H1 (cell line): ENCODE measurements around the gene GP5. TPM values are rescaled to one million over a fixed set of nuclear protein-coding genes. Genes with fewer than 3 reads are reported as not detected.
A peak's percentile ranks its signal among the peaks of the same experiment; 100 is the strongest.

Experiments used
- CTCF ChIA-PET: fragments of 300-600 bp; sonication (Branson Sonifier 250); formaldehyde crosslinking; loops from one replicate; lab custom pipeline; 2021; ENCODE audit not compliant: partially characterized antibody; lab: Charles Lee
- POLR2A ChIA-PET: fragments of 300-600 bp; sonication (Branson Sonifier 250); formaldehyde crosslinking; loops from one replicate; lab custom pipeline; 2021; ENCODE audit warnings: inconsistent platforms; ENCODE audit not compliant: partially characterized antibody; lab: Charles Lee
- DNase-seq, 2 experiments: peaks; one replicate each; pipeline versions ENCODE4 v3.0.0 to v3.0.0-alpha.2; 2010 to 2022; ENCODE audit warnings: low spot score in 2 of 2, low read depth in 1 of 2, mixed read lengths in 1 of 2
- FAIRE-seq: peaks from 2 replicates; lab custom pipeline; 2011; peaks lifted over from hg19 to GRCh38; lab: Jason Lieb, UNC
- H2AFZ ChIP-seq: 2 replicates; pipeline ENCODE4 v1.8.1; 2012; ENCODE audit warnings: low read length, inconsistent platforms
- H2AK5ac ChIP-seq: 2 replicates; pipeline ENCODE4 v1.6.1; 2013; ENCODE audit warnings: low read depth, low read length
- H2BK120ac ChIP-seq: replicated peaks from 2 replicates; pipeline ENCODE3; 2013; ENCODE audit warnings: low read depth, low read length, inconsistent platforms
- H2BK12ac ChIP-seq: 2 replicates; pipeline ENCODE4 v1.6.1; 2013; ENCODE audit warnings: low read depth, low read length
- H2BK15ac ChIP-seq: 2 replicates; pipeline ENCODE4 v1.6.1; 2013; ENCODE audit warnings: low read length
- H2BK20ac ChIP-seq: 2 replicates; pipeline ENCODE4 v1.6.1; 2013; ENCODE audit warnings: low read length
- H2BK5ac ChIP-seq: 2 replicates; pipeline ENCODE4 v1.6.1; 2013; ENCODE audit warnings: low read depth, low read length
- H3K14ac ChIP-seq: 2 replicates; pipeline ENCODE4 v1.6.1; 2013; ENCODE audit warnings: inconsistent platforms; ENCODE audit not compliant: insufficient read length
- H3K18ac ChIP-seq: 2 replicates; pipeline ENCODE4 v1.6.1; 2013; ENCODE audit warnings: low read length; ENCODE audit errors: extremely low read depth
- H3K23ac ChIP-seq: 2 replicates; pipeline ENCODE4 v1.6.1; 2013; ENCODE audit warnings: inconsistent platforms; ENCODE audit not compliant: insufficient read length
- H3K23me2 ChIP-seq: 2 replicates; pipeline ENCODE4 v1.6.1; 2013; ENCODE audit warnings: low read depth, low read length
- H3K27ac ChIP-seq: 2 replicates; pipeline ENCODE4 v1.6.1; 2011; ENCODE audit warnings: low read depth, low read length, inconsistent platforms
- H3K27me3 ChIP-seq, 4 experiments: replicated peaks in 1 of 4; 1 replicate in 1 of 4; 2 replicates in 3 of 4; pipeline versions ENCODE4 v1.6.1 to v1.8.1; 2011 to 2013; ENCODE audit warnings: low read length in 3 of 4, mild to moderate bottlenecking in 3 of 4, inconsistent platforms in 2 of 4, mixed read lengths in 2 of 4, moderate library complexity in 1 of 4; ENCODE audit not compliant: control insufficient read depth in 3 of 4, insufficient read depth in 3 of 4; ENCODE audit errors: extremely low read depth in 1 of 4
- H3K36me3 ChIP-seq, 4 experiments: 2 replicates each; pipeline versions ENCODE4 v1.6.1 to v1.8.1; 2011 to 2013; ENCODE audit warnings: mild to moderate bottlenecking in 4 of 4, low read length in 3 of 4, moderate library complexity in 2 of 4, control low read depth in 1 of 4, inconsistent platforms in 1 of 4; ENCODE audit not compliant: insufficient read depth in 4 of 4, control insufficient read depth in 2 of 4
- H3K4ac ChIP-seq: replicated peaks from 2 replicates; pipeline ENCODE3; 2013; ENCODE audit warnings: low read length, low read depth, mixed read lengths, inconsistent platforms; ENCODE audit not compliant: insufficient read length
- H3K4me1 ChIP-seq, 4 experiments: replicated peaks in 1 of 4; 1 replicate in 1 of 4; 2 replicates in 3 of 4; pipeline versions ENCODE4 v1.6.1 to v1.8.1; 2011 to 2013; ENCODE audit warnings: low read length in 3 of 4, inconsistent platforms in 2 of 4, mixed read lengths in 1 of 4; ENCODE audit not compliant: insufficient read depth in 4 of 4, control insufficient read depth in 3 of 4
- H3K4me2 ChIP-seq, 2 experiments: 2 replicates each; pipeline versions ENCODE4 v1.6.1 to v1.8.1; 2011 to 2013; ENCODE audit warnings: low read depth in 2 of 2, low read length in 2 of 2, control low read depth in 1 of 2, inconsistent platforms in 1 of 2, mild to moderate bottlenecking in 1 of 2; ENCODE audit not compliant: insufficient read depth in 1 of 2
- H3K4me3 ChIP-seq, 4 experiments: fragments of 200-600, 300-600 bp in 1 of 4; sonication (generic), shearing (Covaris generic), sonication (Bioruptor Twin) in 1 of 4; 2 replicates each; pipeline versions ENCODE4 v1.5.1 to v1.8.1; 2011 to 2016; ENCODE audit warnings: low read length in 4 of 4, low read depth in 3 of 4, control low read depth in 2 of 4, inconsistent platforms in 2 of 4, mild to moderate bottlenecking in 2 of 4, mixed read lengths in 1 of 4, moderate library complexity in 1 of 4; ENCODE audit not compliant: insufficient read depth in 2 of 4; ENCODE audit errors: extremely low read depth in 1 of 4
- H3K56ac ChIP-seq: replicated peaks from 2 replicates; pipeline ENCODE3; 2013; ENCODE audit warnings: low read depth, mild to moderate bottlenecking, mixed read lengths, low read length, inconsistent platforms; ENCODE audit not compliant: insufficient read length
- H3K79me1 ChIP-seq: 2 replicates; pipeline ENCODE4 v1.6.1; 2013; ENCODE audit warnings: low read depth, low read length, control low read depth
- H3K79me2 ChIP-seq, 2 experiments: 2 replicates each; pipeline versions ENCODE4 v1.6.1 to v1.8.1; 2012 to 2013; ENCODE audit warnings: low read length in 2 of 2, mild to moderate bottlenecking in 2 of 2, inconsistent platforms in 1 of 2; ENCODE audit not compliant: insufficient read depth in 2 of 2, control insufficient read depth in 1 of 2
- H3K9ac ChIP-seq, 4 experiments: replicated peaks in 1 of 4; 1 replicate in 1 of 4; 2 replicates in 3 of 4; pipeline versions ENCODE4 v1.6.1 to v1.8.1; 2011 to 2013; ENCODE audit warnings: low read depth in 3 of 4, low read length in 3 of 4, control low read depth in 2 of 4, mild to moderate bottlenecking in 2 of 4, moderate library complexity in 2 of 4, inconsistent platforms in 1 of 4; ENCODE audit errors: extremely low read depth in 1 of 4
- H3K9me3 ChIP-seq, 2 experiments: 2 replicates each; pipeline versions ENCODE4 v1.6.1 to v1.8.1; 2012 to 2013; ENCODE audit warnings: mild to moderate bottlenecking in 2 of 2, moderate library complexity in 2 of 2, control low read depth in 1 of 2, inconsistent platforms in 1 of 2, low read depth in 1 of 2, low read length in 1 of 2, mixed read lengths in 1 of 2; ENCODE audit not compliant: insufficient read depth in 2 of 2
- H4K20me1 ChIP-seq, 2 experiments: replicated peaks in 1 of 2; 2 replicates each; pipeline versions ENCODE3 to v1.8.1; 2011 to 2013; ENCODE audit warnings: inconsistent platforms in 2 of 2, low read length in 2 of 2, mild to moderate bottlenecking in 1 of 2; ENCODE audit not compliant: insufficient read depth in 2 of 2, control insufficient read depth in 1 of 2
- H4K5ac ChIP-seq: 2 replicates; pipeline ENCODE4 v1.6.1; 2013; ENCODE audit warnings: low read length, low read depth, mixed read lengths, inconsistent platforms; ENCODE audit not compliant: insufficient read length
- H4K8ac ChIP-seq: 2 replicates; pipeline ENCODE4 v1.8.0; 2013; ENCODE audit warnings: mild to moderate bottlenecking, moderate library complexity, low read length, inconsistent platforms; ENCODE audit not compliant: insufficient read depth; ENCODE audit errors: extremely low read depth
- H4K91ac ChIP-seq: replicated peaks from 2 replicates; pipeline ENCODE3; 2013; ENCODE audit warnings: low read length, mixed read lengths, inconsistent platforms; ENCODE audit not compliant: insufficient read length
- CHD1 ChIP-seq: IDR thresholded peaks from 2 replicates; pipeline ENCODE4 v1.6.1; 2012; ENCODE audit warnings: low read depth, low read length, improper control_type of control experiment
- CTBP2 ChIP-seq: IDR thresholded peaks from 2 replicates; pipeline ENCODE4 v1.7.0; 2011; ENCODE audit warnings: borderline replicate concordance, mild to moderate bottlenecking, moderate library complexity, mixed read lengths, low read length; ENCODE audit not compliant: insufficient read depth, insufficient read length
- EZH2 ChIP-seq: fragments of 200-600 bp; sonication (generic); IDR thresholded peaks from 2 replicates; pipeline ENCODE4 v1.7.1; 2012; ENCODE audit warnings: low read depth, mild to moderate bottlenecking, moderate library complexity, low read length, inconsistent platforms; ENCODE audit not compliant: severe bottlenecking
- JUND ChIP-seq: IDR thresholded peaks from 2 replicates; pipeline ENCODE4 v1.6.1; 2011; ENCODE audit warnings: mild to moderate bottlenecking, improper control_type of control experiment, low read length
- KDM1A ChIP-seq: fragments of 200-600, 300-600 bp; sonication (generic); IDR thresholded peaks from 2 replicates; pipeline ENCODE4 v1.7.1; 2016; ENCODE audit warnings: mild to moderate bottlenecking, low read length, borderline replicate concordance
- NRF1 ChIP-seq: IDR thresholded peaks from 2 replicates; pipeline ENCODE4 v1.6.1; 2011; ENCODE audit warnings: mild to moderate bottlenecking, low read depth, low read length, improper control_type of control experiment
- POU5F1 ChIP-seq: IDR thresholded peaks from 2 replicates; pipeline ENCODE4 v1.6.1; 2011; ENCODE audit warnings: low read depth, mild to moderate bottlenecking, low read length, moderate library complexity
- RXRA ChIP-seq: IDR thresholded peaks from 2 replicates; pipeline ENCODE4 v1.6.1; 2011; ENCODE audit warnings: low read depth, mild to moderate bottlenecking, low read length, moderate library complexity; ENCODE audit not compliant: insufficient read depth
- SIN3A ChIP-seq, 2 experiments: IDR thresholded peaks in 1 of 2; conservative IDR thresholded peaks in 1 of 2; 2 replicates each; pipeline ENCODE4 v1.6.1; 2011 to 2012; ENCODE audit warnings: low read length in 2 of 2, improper control_type of control experiment in 1 of 2, low read depth in 1 of 2, mild to moderate bottlenecking in 1 of 2
- TAF7 ChIP-seq: optimal IDR thresholded peaks from 2 replicates; pipeline ENCODE3; 2011; ENCODE audit warnings: low read depth, mild to moderate bottlenecking, inconsistent platforms, low read length, moderate library complexity, borderline replicate concordance
- TEAD4 ChIP-seq: IDR thresholded peaks from 2 replicates; pipeline ENCODE4 v1.6.1; 2012; ENCODE audit warnings: low read depth, low read length, inconsistent platforms, mixed read lengths
- WGBS, 2 experiments: shearing (Covaris generic) in 1 of 2; methylation state at CpG; one replicate each; pipeline versions ENCODE4 v1.1.6 to v1.1.7; 2013 to 2015; ENCODE audit warnings: low lambda C conversion rate in 2 of 2, mixed read lengths in 2 of 2, inconsistent platforms in 1 of 2, low coverage in 1 of 2, missing lambda C conversion rate in 1 of 2; ENCODE audit not compliant: insufficient replicate concordance in 2 of 2, insufficient coverage in 1 of 2, insufficient read length in 1 of 2; ENCODE audit errors: extremely low coverage in 1 of 2, missing lambda C conversion rate in 1 of 2; 5-methylcytosine and 5-hydroxymethylcytosine counted together
- polyA plus RNA-seq, 7 experiments: library from polyadenylated mRNA; depleted of rRNA in 3 of 7; stranded (reverse) in 5 of 7; unstranded in 2 of 7; fragments of >200 nt in 5 of 7; fragments of 200-250 nt in 2 of 7; gene quantifications; 1 replicate in 5 of 7; 2 replicates in 1 of 7; 4 replicates in 1 of 7; pipeline versions ENCODE4 v1.2.1 to v1.2.3, GENCODE V29; 2011 to 2013; ENCODE audit warnings: missing spikeins in 2 of 7, mixed read lengths in 2 of 7
- total RNA-seq: library from RNA; stranded (reverse); fragmentation: NEBNext Ultra II Directional; extraction: Animal tissue kit (Norgen Biotek cat#: 25700); gene quantifications from 2 replicates; pipeline ENCODE4 v1.2.1, GENCODE V29; 2021
- TF ChIP-seq, protein P1 (sequence below): IDR thresholded peaks from 2 replicates; pipeline ENCODE4 v1.6.1; 2011; ENCODE audit warnings: low read length, improper control_type of control experiment

GP5 gene
- total and polyA plus RNA-seq, 2 of the 8 experiments (the other 6 are each of a cell fraction or from before 2014, with no cell fraction given), result 0.13 to 0.14 TPM

DNA sequence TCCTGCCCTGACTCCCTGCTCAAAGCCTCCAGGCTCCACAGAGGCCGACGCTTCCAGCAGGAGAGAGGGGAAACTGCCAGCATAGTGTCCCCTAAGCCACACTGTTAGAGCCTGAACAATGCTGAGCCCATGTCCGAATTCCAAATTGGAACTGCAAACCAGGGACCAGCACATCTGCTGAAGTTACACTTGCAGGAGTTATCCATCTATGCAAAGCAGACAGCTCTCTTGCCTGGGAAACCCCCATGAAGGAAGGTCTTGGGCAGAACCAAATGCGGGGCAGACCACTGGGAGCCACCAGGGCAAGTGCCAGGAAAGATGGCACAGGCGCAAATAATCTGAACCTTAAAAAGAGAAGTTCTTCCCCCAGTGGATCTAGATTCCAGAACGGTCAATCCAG, 30.1 kb downstream of the GP5 start:
- Histone ChIP-seq H3K27me3 (peaks cover 0 to 10% (median 2%) of the 10 kb centered on the region in 4 experiments; a peak in 4 of 7 replicates), H2BK15ac (0 out of 2 replicates have a peak overlapping the region, but pooled peaks have one; percentile 5), H3K9me3 (no peaks in the 10 kb centered on the region), H3K36me3 (no peaks in the 10 kb centered on the region), H2AFZ (no peak overlapping the region), H2BK20ac (peak overlapping the region; percentile 48; the same call in 1 of the 2 replicates), H3K56ac (no peak overlapping the region), H3K4me3 (no peak overlapping the region), H4K5ac (no peak overlapping the region), H2AK5ac (no peak overlapping the region), H3K23me2 (peaks cover 2% of the 10 kb centered on the region; the same call in 1 of the 2 replicates), H3K23ac (no peak overlapping the region), H3K79me1 (no peaks in the 10 kb centered on the region), H3K4me1 (peaks cover 3 to 20% (median 11%) of the 10 kb centered on the region in 4 experiments), H4K20me1 (no peaks in the 10 kb centered on the region), H2BK12ac (no peak overlapping the region), H3K79me2 (no peaks in the 10 kb centered on the region), H3K4me2 (peak overlapping the region in 1 of 2 experiments; percentile 56; a peak in 1 of 4 replicates), H4K91ac (no peak overlapping the region), H3K4ac (no peak overlapping the region), H4K8ac (no peak overlapping the region), H3K27ac (no peak overlapping the region), H3K14ac (no peak overlapping the region), H3K9ac (no peak overlapping the region; a peak in 1 of 7 replicates), H3K18ac (no peak overlapping the region), H2BK120ac (no peak overlapping the region), H2BK5ac (no peak overlapping the region)
- FAIRE-seq (no peak), DNase-seq (no peak)
- WGBS, 2 experiments, result 88% methylated on average over 6 of the region's 6 CpGs; no CpG with 5 or more reads in 1 of the 2 experiments
- ChIA-PET POLR2A (interaction anchor here (1.5 to 1.7 kb wide), 2 partner anchors 13 to 17 kb away, joined by 3 read pairs; no protein-coding TSS in a partner anchor), CTCF (interaction anchor here (1.0 to 18.9 kb wide), 8 partner anchors 15 to 106 kb away, joined by 3 to 344 read pairs (median 4); no protein-coding TSS in a partner anchor)
- TF ChIP-seq KDM1A, result no peak
- TF ChIP-seq POU5F1, result no peak
- no peak for TF ChIP-seq TAF7
- no peak for TF ChIP-seq SIN3A (conservative IDR thresholded peaks at IDR 0.05 in 1 of 2, IDR thresholded peaks at IDR 0.05 in 1 of 2; ENCODE audit: low read depth in 1 of 2, low read length in 2 of 2)
- TF ChIP-seq CHD1, result no peak
- no peak for TF ChIP-seq RXRA
- TF ChIP-seq, protein P1, sequence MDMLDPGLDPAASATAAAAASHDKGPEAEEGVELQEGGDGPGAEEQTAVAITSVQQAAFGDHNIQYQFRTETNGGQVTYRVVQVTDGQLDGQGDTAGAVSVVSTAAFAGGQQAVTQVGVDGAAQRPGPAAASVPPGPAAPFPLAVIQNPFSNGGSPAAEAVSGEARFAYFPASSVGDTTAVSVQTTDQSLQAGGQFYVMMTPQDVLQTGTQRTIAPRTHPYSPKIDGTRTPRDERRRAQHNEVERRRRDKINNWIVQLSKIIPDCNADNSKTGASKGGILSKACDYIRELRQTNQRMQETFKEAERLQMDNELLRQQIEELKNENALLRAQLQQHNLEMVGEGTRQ, result no peak
- no peak for TF ChIP-seq TEAD4
- TF ChIP-seq CTBP2, result no peak
- TF ChIP-seq JUND, result no peak
- TF ChIP-seq NRF1, result no peak
- no peak for TF ChIP-seq EZH2
